GM06990 (cell line): ENCODE data around the gene CREB3L4.

Experiments
- DNase-seq: peaks from one replicate; pipeline ENCODE4 v3.0.0-alpha.2; 2011; ENCODE audit not compliant: insufficient read length; ENCODE audit errors: extremely low read depth
- H3K27me3 ChIP-seq: replicated peaks from 2 replicates; pipeline ENCODE4 v1.6.0; 2011; ENCODE audit warnings: low read length; ENCODE audit not compliant: control insufficient read depth, insufficient read depth
- H3K36me3 ChIP-seq: 2 replicates; pipeline ENCODE4 v1.5.1; 2011; ENCODE audit warnings: low read length; ENCODE audit not compliant: control insufficient read depth, insufficient read depth
- H3K4me3 ChIP-seq: replicated peaks from 2 replicates; pipeline ENCODE4 v1.5.1; 2011; ENCODE audit warnings: low read depth, mild to moderate bottlenecking, control low read depth, low read length
- CTCF ChIP-seq: IDR thresholded peaks from 2 replicates; pipeline ENCODE4 v1.5.1; 2011; ENCODE audit warnings: low read length, control low read depth, mild to moderate bottlenecking, inconsistent platforms; ENCODE audit not compliant: insufficient read depth, poor library complexity, severe bottlenecking

CREB3L4 gene

GRCh38 chr1:153922076-153922971 is 45.4 kb upstream of the CREB3L4 start:
- TF ChIP-seq CTCF: peak; percentile 48
- H3K27me3 ChIP-seq: no peaks in the 10 kb centered on the region
- peak overlapping the region; percentile 71 for H3K4me3 ChIP-seq
- no peak for DNase-seq
- no peaks in the 10 kb centered on the region for H3K36me3 ChIP-seq

- peak; percentile 98 for DNase-seq
Observed at GRCh38 chr1:153922972-153923925, 44.5 kb upstream of the CREB3L4 start, which contains the start of gene GATAD2B. Gene GATAD2B (minus strand): TSS chr1:153922972. CDS start chr1:153828347, 94,625 bp downstream.

GRCh38 chr1:153926405-153926804 is 41.3 kb upstream of the CREB3L4 start:
- DNase-seq: no peak
- no peak overlapping the region for H3K4me3 ChIP-seq
- peaks cover 10% of the 10 kb centered on the region for H3K36me3 ChIP-seq
- H3K27me3 ChIP-seq: no peaks in the 10 kb centered on the region
- TF ChIP-seq CTCF: no peak

More at GRCh38 chr1:153922972-153923925, 44.5 kb upstream of the CREB3L4 start, which contains the start of gene GATAD2B:
- H3K4me3 ChIP-seq: peak within 1 kb of the TSS; percentile 82
- H3K36me3 ChIP-seq: no peaks in the 10 kb centered on the region
- H3K27me3 ChIP-seq: no peaks in the 10 kb centered on the region
- TF ChIP-seq CTCF: no peak

- no peak for DNase-seq
- TF ChIP-seq CTCF: no peak
- Histone ChIP-seq H3K27me3 (no peaks in the 10 kb centered on the region), H3K4me3 (no peak overlapping the region), H3K36me3 (peaks cover 20% of the 10 kb centered on the region)
Observed at GRCh38 chr1:153928245-153928644, 39.5 kb upstream of the CREB3L4 start.

GRCh38 chr1:153928791-153929341 is 38.8 kb upstream of the CREB3L4 start:
- no peak for DNase-seq
- no peak for TF ChIP-seq CTCF
- H3K27me3 ChIP-seq: no peaks in the 10 kb centered on the region

More at GRCh38 chr1:153928791-153929341, 38.8 kb upstream of the CREB3L4 start:
- H3K4me3 ChIP-seq: no peak overlapping the region
- H3K36me3 ChIP-seq: peaks cover 26% of the 10 kb centered on the region
